Mesenchymal stem cell (in vitro differentiated cells and primary cell): ENCODE results near the gene ANKFN1.

ENCODE experiments used
- DNase-seq: peaks from one replicate; pipeline ENCODE4 v3.0.0-alpha.2; 2013
- H2AFZ ChIP-seq: one replicate; pipeline ENCODE4 v1.6.1; 2013; ENCODE audit warnings: low read depth, mild to moderate bottlenecking, control low read depth, inconsistent platforms, low read length, moderate library complexity
- H2AK5ac ChIP-seq: 2 replicates; pipeline ENCODE4 v1.6.1; 2013; ENCODE audit warnings: low read length, moderate library complexity, mild to moderate bottlenecking, inconsistent platforms; ENCODE audit not compliant: severe bottlenecking
- H2BK120ac ChIP-seq: one replicate; pipeline ENCODE4 v1.6.1; 2013; ENCODE audit warnings: low read depth, mild to moderate bottlenecking, inconsistent platforms, low read length, moderate library complexity
- H2BK12ac ChIP-seq, 2 experiments: one replicate each; pipeline ENCODE4 v1.6.1; 2013; ENCODE audit warnings: inconsistent platforms in 2 of 2, low read length in 2 of 2, mild to moderate bottlenecking in 2 of 2, moderate library complexity in 2 of 2, control low read depth in 1 of 2
- H2BK15ac ChIP-seq: one replicate; pipeline ENCODE4 v1.6.1; 2013; ENCODE audit warnings: mild to moderate bottlenecking, low read depth, inconsistent platforms; ENCODE audit not compliant: poor library complexity, severe bottlenecking
- H2BK5ac ChIP-seq: 2 replicates; pipeline ENCODE4 v1.6.1; 2013; ENCODE audit warnings: low read depth, mild to moderate bottlenecking, low read length, control low read depth, inconsistent platforms; ENCODE audit not compliant: poor library complexity, severe bottlenecking
- H3K14ac ChIP-seq, 2 experiments: one replicate each; pipeline ENCODE4 v1.6.1; 2013; ENCODE audit warnings: inconsistent platforms in 2 of 2, low read length in 2 of 2, control low read depth in 1 of 2, mild to moderate bottlenecking in 1 of 2, moderate library complexity in 1 of 2
- H3K18ac ChIP-seq, 2 experiments: one replicate each; pipeline ENCODE4 v1.6.1; 2013; ENCODE audit warnings: inconsistent platforms in 2 of 2, low read length in 2 of 2, control low read depth in 1 of 2, low read depth in 1 of 2, mild to moderate bottlenecking in 1 of 2
- H3K23ac ChIP-seq, 2 experiments: one replicate each; pipeline ENCODE4 v1.6.1; 2013; ENCODE audit warnings: inconsistent platforms in 2 of 2, low read length in 2 of 2, mild to moderate bottlenecking in 2 of 2, moderate library complexity in 2 of 2, control low read depth in 1 of 2
- H3K27ac ChIP-seq: 2 replicates; pipeline ENCODE4 v1.5.1; 2013; ENCODE audit warnings: mild to moderate bottlenecking, moderate library complexity, low read length, control low read depth, inconsistent platforms; ENCODE audit not compliant: poor library complexity, severe bottlenecking
- H3K27me3 ChIP-seq, 2 experiments: 2 replicates each; pipeline versions ENCODE4 v1.6.1 to v1.7.0; 2013; ENCODE audit warnings: low read length in 2 of 2, mild to moderate bottlenecking in 2 of 2, moderate library complexity in 2 of 2, control low read depth in 1 of 2, inconsistent platforms in 1 of 2; ENCODE audit not compliant: control insufficient read depth in 1 of 2, insufficient read depth in 1 of 2
- H3K36me3 ChIP-seq, 2 experiments: 2 replicates each; pipeline versions ENCODE4 v1.6.1 to v1.7.0; 2013; ENCODE audit warnings: low read length in 2 of 2, control low read depth in 1 of 2, inconsistent platforms in 1 of 2, low read depth in 1 of 2, mild to moderate bottlenecking in 1 of 2; ENCODE audit not compliant: insufficient read depth in 2 of 2, control insufficient read depth in 1 of 2
- H3K4ac ChIP-seq, 2 experiments: one replicate each; pipeline ENCODE4 v1.6.1; 2013; ENCODE audit warnings: inconsistent platforms in 2 of 2, low read length in 2 of 2, mild to moderate bottlenecking in 2 of 2, moderate library complexity in 2 of 2, control low read depth in 1 of 2, low read depth in 1 of 2
- H3K4me1 ChIP-seq: 2 replicates; pipeline ENCODE4 v1.6.1; 2013; ENCODE audit warnings: low read depth, low read length, control low read depth; ENCODE audit not compliant: control insufficient read depth, insufficient read depth
- H3K4me2 ChIP-seq: 2 replicates; pipeline ENCODE4 v1.6.1; 2013; ENCODE audit warnings: low read length, mild to moderate bottlenecking, inconsistent platforms; ENCODE audit not compliant: poor library complexity, severe bottlenecking
- H3K4me3 ChIP-seq, 2 experiments: 2 replicates each; pipeline versions ENCODE4 v1.5.1 to v1.7.0; 2013; ENCODE audit warnings: low read length in 2 of 2, mild to moderate bottlenecking in 2 of 2, control low read depth in 1 of 2, low read depth in 1 of 2; ENCODE audit not compliant: insufficient read depth in 1 of 2
- H3K79me1 ChIP-seq: replicated peaks from 2 replicates; pipeline ENCODE4 v1.6.1; 2013; ENCODE audit warnings: mild to moderate bottlenecking, control low read depth, low read length, inconsistent platforms; ENCODE audit not compliant: poor library complexity, severe bottlenecking
- H3K9ac ChIP-seq: 2 replicates; pipeline ENCODE4 v1.7.0; 2013; ENCODE audit warnings: mild to moderate bottlenecking, low read length, moderate library complexity
- H3K9me3 ChIP-seq: 2 replicates; pipeline ENCODE4 v1.7.0; 2013; ENCODE audit warnings: mild to moderate bottlenecking, low read length; ENCODE audit not compliant: control insufficient read depth
- H4K8ac ChIP-seq: one replicate; pipeline ENCODE4 v1.6.1; 2013; ENCODE audit warnings: inconsistent platforms, mild to moderate bottlenecking, low read length, moderate library complexity
- H4K91ac ChIP-seq: one replicate; pipeline ENCODE4 v1.6.1; 2013; ENCODE audit warnings: mild to moderate bottlenecking, low read length, inconsistent platforms
- WGBS: methylation state at CpG from one replicate; pipeline ENCODE4 v1.1.7; 2013; ENCODE audit warnings: mixed read lengths; 5-methylcytosine and 5-hydroxymethylcytosine counted together

The ANKFN1 gene

GRCh38 chr17:56310782-56311181 lies 157.5 kb downstream of the ANKFN1 start:
- DNase-seq: no peak
- Histone ChIP-seq H2AK5ac (no peak overlapping the region), H3K18ac (no peak overlapping the region), H2BK120ac (no peak overlapping the region), H3K4me1 (no peaks in the 10 kb centered on the region), H4K91ac (no peak overlapping the region), H3K9me3 (no peaks in the 10 kb centered on the region), H3K23ac (no peak overlapping the region), H4K8ac (no peak overlapping the region), H3K4me3 (no peak overlapping the region), H3K4ac (no peak overlapping the region), H3K14ac (no peak overlapping the region), H3K4me2 (no peak overlapping the region), H2BK12ac (no peak overlapping the region), H3K27me3 (no peaks in the 10 kb centered on the region), H3K27ac (no peak overlapping the region), H3K79me1 (no peaks in the 10 kb centered on the region), H2BK5ac (no peak overlapping the region), H3K36me3 (no peaks in the 10 kb centered on the region), H2AFZ (no peak overlapping the region), H3K9ac (no peak overlapping the region), H2BK15ac (no peak overlapping the region)
- 82% methylated on average over 3 of the region's 5 CpGs for WGBS

GRCh38 chr17:56313201-56313600 lies 159.9 kb downstream of the ANKFN1 start:
- no peak overlapping the region for H2BK5ac ChIP-seq
- H4K91ac ChIP-seq: no peak overlapping the region
- H3K4me1 ChIP-seq: no peaks in the 10 kb centered on the region
- H2AFZ ChIP-seq: no peak overlapping the region
- no peaks in the 10 kb centered on the region for H3K36me3 ChIP-seq
- no peak overlapping the region for H3K14ac ChIP-seq
- no peak overlapping the region for H2AK5ac ChIP-seq
- H2BK120ac ChIP-seq: no peak overlapping the region
- H2BK12ac ChIP-seq: no peak overlapping the region
- no peak overlapping the region for H3K4ac ChIP-seq
- H3K9me3 ChIP-seq: no peaks in the 10 kb centered on the region
- no peak overlapping the region for H3K27ac ChIP-seq
- no peak overlapping the region for H4K8ac ChIP-seq
- no peak for DNase-seq
- H3K79me1 ChIP-seq: no peaks in the 10 kb centered on the region
- no peak overlapping the region for H3K18ac ChIP-seq
- H3K23ac ChIP-seq: no peak overlapping the region
- H3K4me2 ChIP-seq: no peak overlapping the region
- no peak overlapping the region for H3K4me3 ChIP-seq
- H3K9ac ChIP-seq: no peak overlapping the region
- peaks cover 0 to 3% of the 10 kb centered on the region in 2 experiments for H3K27me3 ChIP-seq
- H2BK15ac ChIP-seq: no peak overlapping the region

- Histone ChIP-seq H3K4me1 (no peaks in the 10 kb centered on the region), H4K91ac (no peak overlapping the region), H3K18ac (no peak overlapping the region), H2BK12ac (no peak overlapping the region), H2BK120ac (no peak overlapping the region), H2AK5ac (no peak overlapping the region), H3K4me2 (no peak overlapping the region), H3K27ac (no peak overlapping the region), H3K4me3 (no peak overlapping the region), H3K4ac (no peak overlapping the region), H3K79me1 (no peaks in the 10 kb centered on the region), H4K8ac (no peak overlapping the region), H3K23ac (no peak overlapping the region), H3K9ac (no peak overlapping the region), H2BK15ac (no peak overlapping the region), H3K14ac (no peak overlapping the region), H3K9me3 (no peaks in the 10 kb centered on the region), H3K36me3 (no peaks in the 10 kb centered on the region), H2BK5ac (no peak overlapping the region), H3K27me3 (peaks cover 0 to 3% of the 10 kb centered on the region in 2 experiments), H2AFZ (no peak overlapping the region)
- no peak for DNase-seq
- WGBS: no CpG with 5 or more reads among the region's 3 CpGs
These were observed 160.8 kb downstream of the ANKFN1 start for GRCh38 chr17:56314026-56314425.

DNA sequence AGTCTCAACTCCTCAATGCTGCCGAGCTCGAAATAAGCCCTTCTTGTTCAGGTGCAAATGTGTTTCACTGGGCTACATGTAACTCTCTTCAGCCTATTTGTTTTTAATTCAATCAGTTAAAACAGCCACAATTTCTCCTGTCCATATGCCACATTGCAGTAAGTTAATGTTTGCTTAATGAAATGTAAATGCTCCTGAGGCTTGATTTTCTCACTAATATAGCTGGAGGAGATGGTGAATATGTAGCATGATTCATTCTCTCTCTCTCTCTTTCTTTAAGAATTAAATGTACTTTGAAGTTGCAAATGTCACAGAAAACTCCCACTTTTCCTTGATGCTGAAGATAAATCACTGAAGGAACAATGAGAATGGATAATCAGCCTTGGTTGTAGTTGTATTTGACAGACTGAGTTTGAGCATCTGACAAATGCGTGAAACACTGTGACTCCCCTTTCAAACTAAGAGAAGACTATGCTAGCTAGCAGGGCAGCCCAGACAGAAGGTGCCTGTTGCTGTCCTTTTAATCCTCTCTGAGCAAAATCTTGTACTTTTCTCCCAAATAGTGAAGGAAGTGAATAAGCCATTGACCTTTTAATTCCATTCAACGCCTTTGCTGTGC lies 161.8 kb downstream of the ANKFN1 start:
- Histone ChIP-seq H3K27ac (no peak overlapping the region), H4K8ac (no peak overlapping the region), H3K23ac (no peak overlapping the region), H3K4me3 (no peak overlapping the region), H3K9ac (no peak overlapping the region), H3K79me1 (no peaks in the 10 kb centered on the region), H3K4ac (no peak overlapping the region), H2AK5ac (no peak overlapping the region), H3K4me1 (no peaks in the 10 kb centered on the region), H3K27me3 (peaks cover 0 to 5% of the 10 kb centered on the region in 2 experiments), H3K36me3 (no peaks in the 10 kb centered on the region), H2BK12ac (no peak overlapping the region), H3K9me3 (no peaks in the 10 kb centered on the region), H3K18ac (no peak overlapping the region), H3K4me2 (no peak overlapping the region), H2AFZ (no peak overlapping the region), H3K14ac (no peak overlapping the region), H2BK120ac (no peak overlapping the region), H2BK15ac (no peak overlapping the region), H2BK5ac (no peak overlapping the region), H4K91ac (no peak overlapping the region)
- DNase-seq: no peak
- 72% methylated on average over 4 of the region's 4 CpGs for WGBS
